ENCODE data around the gene MYO1A. TPM values are rescaled to one million over a fixed set of nuclear protein-coding genes. Genes with fewer than 3 reads are reported as not detected.

The MYO1A gene
- total and polyA plus RNA-seq, 7 donors, result 0.04 to 1.3 (median 0.19) TPM; not detected in 1

GRCh38 chr12:57031138-57031725 lies 18.7 kb downstream of the MYO1A start:
- Histone ChIP-seq H3K4me3 (no peak overlapping the region), H3K36me3 (ENCODE audit: insufficient read depth in 1 of 2, low read depth in 1 of 2) (no peaks in the 10 kb centered on the region), H3K4me1 (no peaks in the 10 kb centered on the region), H3K9me3 (no peaks in the 10 kb centered on the region), H3K27me3 (ENCODE audit: insufficient read depth in 3 of 3, low read length in 2 of 3) (peaks cover 0 to 4% (median 0%) of the 10 kb centered on the region in 3 donors), H3K27ac (no peak overlapping the region)
- DNase-seq (no peak), ATAC-seq (no peak)
- TF ChIP-seq, protein P1, sequence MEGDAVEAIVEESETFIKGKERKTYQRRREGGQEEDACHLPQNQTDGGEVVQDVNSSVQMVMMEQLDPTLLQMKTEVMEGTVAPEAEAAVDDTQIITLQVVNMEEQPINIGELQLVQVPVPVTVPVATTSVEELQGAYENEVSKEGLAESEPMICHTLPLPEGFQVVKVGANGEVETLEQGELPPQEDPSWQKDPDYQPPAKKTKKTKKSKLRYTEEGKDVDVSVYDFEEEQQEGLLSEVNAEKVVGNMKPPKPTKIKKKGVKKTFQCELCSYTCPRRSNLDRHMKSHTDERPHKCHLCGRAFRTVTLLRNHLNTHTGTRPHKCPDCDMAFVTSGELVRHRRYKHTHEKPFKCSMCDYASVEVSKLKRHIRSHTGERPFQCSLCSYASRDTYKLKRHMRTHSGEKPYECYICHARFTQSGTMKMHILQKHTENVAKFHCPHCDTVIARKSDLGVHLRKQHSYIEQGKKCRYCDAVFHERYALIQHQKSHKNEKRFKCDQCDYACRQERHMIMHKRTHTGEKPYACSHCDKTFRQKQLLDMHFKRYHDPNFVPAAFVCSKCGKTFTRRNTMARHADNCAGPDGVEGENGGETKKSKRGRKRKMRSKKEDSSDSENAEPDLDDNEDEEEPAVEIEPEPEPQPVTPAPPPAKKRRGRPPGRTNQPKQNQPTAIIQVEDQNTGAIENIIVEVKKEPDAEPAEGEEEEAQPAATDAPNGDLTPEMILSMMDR (IDR thresholded peaks at IDR 0.05), result no peak
- intact Hi-C loops (cut with DNase I), result no loop called here
- WGBS, 3 donors, result 39 to 50% (median 48%) methylated on average over 2 of the region's 2 CpGs

GRCh38 chr12:57029457-57029856 lies 20.5 kb downstream of the MYO1A start:
- Histone ChIP-seq H3K9me3 (no peaks in the 10 kb centered on the region), H3K27me3 (ENCODE audit: insufficient read depth in 3 of 3, low read length in 2 of 3) (peaks cover 0 to 4% (median 0%) of the 10 kb centered on the region in 3 donors), H3K36me3 (ENCODE audit: insufficient read depth in 1 of 2, low read depth in 1 of 2) (no peaks in the 10 kb centered on the region), H3K4me1 (no peaks in the 10 kb centered on the region), H3K27ac (no peak overlapping the region), H3K4me3 (no peak overlapping the region)
- DNase-seq (no peak), ATAC-seq (no peak)
- WGBS, 3 donors, result 85 to 91% (median 90%) methylated on average over 7 of the region's 7 CpGs
- TF ChIP-seq, protein P1 (IDR thresholded peaks at IDR 0.05), result no peak
- intact Hi-C loops (cut with DNase I), result no loop called here

GRCh38 chr12:57027805-57028153 lies 22.1 kb downstream of the MYO1A start:
- no peaks in the 10 kb centered on the region for H3K4me1 ChIP-seq
- TF ChIP-seq, protein P1 (IDR thresholded peaks at IDR 0.05), result no peak
- DNase-seq (no peak), ATAC-seq (no peak)
- H3K27me3 ChIP-seq (ENCODE audit: insufficient read depth in 3 of 3, low read length in 2 of 3), result peaks cover 0 to 4% (median 0%) of the 10 kb centered on the region in 3 donors
- intact Hi-C loops (cut with DNase I), result no loop called here
- H3K36me3 ChIP-seq (ENCODE audit: insufficient read depth in 1 of 2, low read depth in 1 of 2), result no peaks in the 10 kb centered on the region
- WGBS, 3 donors, result 41 to 59% (median 44%) methylated on average over 4 to 5 of the region's 5 CpGs
- H3K9me3 ChIP-seq, result no peaks in the 10 kb centered on the region
- H3K27ac ChIP-seq, result no peak overlapping the region
- H3K4me3 ChIP-seq, result no peak overlapping the region

DNA sequence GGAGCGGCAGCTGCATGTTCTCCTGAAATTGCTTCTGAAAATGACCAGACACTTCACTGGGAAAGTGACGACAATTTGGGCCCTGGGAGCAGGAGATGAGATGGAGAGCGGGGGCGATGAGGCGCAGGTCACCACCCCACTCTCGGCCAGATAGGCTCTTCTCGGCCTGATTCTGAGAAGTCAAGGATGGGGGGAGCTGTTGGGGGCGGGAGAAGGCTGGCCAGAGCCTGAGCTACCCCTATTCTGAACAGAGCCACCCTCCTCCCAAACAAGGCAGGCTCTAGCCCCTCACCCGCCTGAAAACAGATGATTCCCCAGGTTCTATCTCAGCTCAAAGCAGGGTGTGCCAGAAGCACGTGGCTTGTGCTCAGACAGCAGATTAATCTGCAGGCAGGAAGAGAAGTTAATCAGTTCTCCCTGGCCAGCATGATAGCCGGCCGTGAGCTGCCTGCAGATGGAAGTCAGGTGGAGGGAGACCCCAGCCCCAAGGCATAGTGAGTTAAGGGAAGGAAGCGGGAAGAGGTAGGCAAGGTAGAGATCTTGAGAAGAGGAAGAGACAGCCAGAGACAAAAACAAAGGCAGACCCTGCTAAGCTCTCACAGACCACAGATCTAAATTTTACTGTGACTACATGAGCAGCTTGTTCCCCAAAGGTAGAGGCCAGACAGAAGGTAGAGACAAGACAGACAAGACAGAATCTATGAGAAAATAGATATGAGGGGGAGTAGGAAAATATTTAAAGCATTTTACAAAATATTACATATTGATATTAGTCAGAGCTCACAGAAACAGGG lies 22.7 kb downstream of the MYO1A start:
- Histone ChIP-seq H3K9me3 (no peaks in the 10 kb centered on the region), H3K4me1 (no peaks in the 10 kb centered on the region), H3K4me3 (no peak overlapping the region), H3K36me3 (ENCODE audit: insufficient read depth in 1 of 2, low read depth in 1 of 2) (no peaks in the 10 kb centered on the region), H3K27ac (no peak overlapping the region), H3K27me3 (ENCODE audit: insufficient read depth in 3 of 3, low read length in 2 of 3) (peaks cover 0 to 4% (median 0%) of the 10 kb centered on the region in 3 donors)
- no peak for ATAC-seq
- TF ChIP-seq, protein P1 (IDR thresholded peaks at IDR 0.05), result no peak
- intact Hi-C loops (cut with DNase I), result no loop called here
- no peak for DNase-seq
- WGBS, 3 donors, result 41 to 62% (median 58%) methylated on average over 10 to 13 of the region's 13 CpGs
